ENCODE measurements around the gene FLNB. TPM values are rescaled to one million over a fixed set of nuclear protein-coding genes. Genes with fewer than 3 reads are reported as not detected.

The FLNB gene
- total and polyA plus RNA-seq, 9 of the 15 experiments (the other 6 are each of a cell fraction or from before 2014, with no cell fraction given): 9.4 to 48.1 (median 25.6) TPM

DNA sequence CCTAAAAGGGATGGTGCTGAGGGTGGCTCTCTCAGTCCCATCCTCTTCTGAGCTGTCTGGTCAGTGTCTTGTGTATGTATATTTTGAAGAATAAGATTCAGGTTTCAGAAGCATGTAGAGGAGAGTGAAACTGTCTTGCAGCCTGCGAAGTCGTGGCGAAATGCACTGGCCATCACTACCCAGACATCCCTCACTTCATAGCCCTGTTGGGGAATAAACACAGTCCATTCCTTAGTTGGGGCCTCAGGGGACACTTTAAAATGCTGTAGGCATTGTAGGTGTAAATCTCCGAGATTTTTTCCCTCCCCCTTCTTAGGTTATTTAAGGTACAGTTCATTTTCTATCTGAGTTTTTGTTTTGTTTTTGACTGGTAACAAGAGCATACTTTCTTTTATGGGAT, 108.8 kb downstream of the FLNB start:
- 78% methylated on average over 4 of the region's 4 CpGs for WGBS (ENCODE audit: insufficient coverage, low coverage, missing lambda C conversion rate)
- Histone ChIP-seq H3K9ac (ENCODE audit: insufficient read depth in 1 of 2, low read depth in 2 of 2, low read length in 2 of 2) (no peak overlapping the region), H3K9me1 (ENCODE audit: control insufficient read depth, insufficient read depth, low read length) (no peaks in the 10 kb centered on the region), H3K9me3 (replicated peaks; ENCODE audit: control insufficient read depth, insufficient read depth, low read depth, low read length) (no peaks in the 10 kb centered on the region), H2AFZ (ENCODE audit: low read depth, low read length) (no peak overlapping the region), H4K20me1 (replicated peaks; ENCODE audit: control insufficient read depth, insufficient read depth, low read length) (no peaks in the 10 kb centered on the region), H3K27ac (ENCODE audit: extremely low read depth, low read depth, low read length) (no peak overlapping the region), H3K4me2 (ENCODE audit: insufficient read depth, low read length) (no peak overlapping the region), H3K4me1 (replicated peaks in 1 of 2; ENCODE audit: control insufficient read depth in 2 of 2, insufficient read depth in 2 of 2, low read length in 2 of 2) (no peaks in the 10 kb centered on the region; a peak in 1 of 5 replicates), H3K4me3 (no peak overlapping the region), H3K36me3 (ENCODE audit: control insufficient read depth, insufficient read depth, low read length) (peaks cover 58% of the 10 kb centered on the region; the same call in 2 of the 3 replicates), H3K27me3 (ENCODE audit: control insufficient read depth in 2 of 2, insufficient read depth in 2 of 2, low read length in 2 of 2) (no peaks in the 10 kb centered on the region), H3K79me2 (ENCODE audit: control insufficient read depth, insufficient read depth, low read length) (no peaks in the 10 kb centered on the region)
- CTCF ChIA-PET (ENCODE audit: low intra/inter-chr PET ratio): no interaction called here
- ATAC-seq: no peak
- POLR2A ChIA-PET: no interaction called here
- no TSS peak for BruUV-seq (replicated peaks)
- in situ Hi-C loops (cut with MboI): no loop called here
- no peak for DNase-seq (ENCODE audit: extremely low read depth in 1 of 4, low spot score in 3 of 4)
- FAIRE-seq: no peak
- intact Hi-C loops (cut with micrococcal nuclease): no loop called here
- TF ChIP-seq, protein P1, sequence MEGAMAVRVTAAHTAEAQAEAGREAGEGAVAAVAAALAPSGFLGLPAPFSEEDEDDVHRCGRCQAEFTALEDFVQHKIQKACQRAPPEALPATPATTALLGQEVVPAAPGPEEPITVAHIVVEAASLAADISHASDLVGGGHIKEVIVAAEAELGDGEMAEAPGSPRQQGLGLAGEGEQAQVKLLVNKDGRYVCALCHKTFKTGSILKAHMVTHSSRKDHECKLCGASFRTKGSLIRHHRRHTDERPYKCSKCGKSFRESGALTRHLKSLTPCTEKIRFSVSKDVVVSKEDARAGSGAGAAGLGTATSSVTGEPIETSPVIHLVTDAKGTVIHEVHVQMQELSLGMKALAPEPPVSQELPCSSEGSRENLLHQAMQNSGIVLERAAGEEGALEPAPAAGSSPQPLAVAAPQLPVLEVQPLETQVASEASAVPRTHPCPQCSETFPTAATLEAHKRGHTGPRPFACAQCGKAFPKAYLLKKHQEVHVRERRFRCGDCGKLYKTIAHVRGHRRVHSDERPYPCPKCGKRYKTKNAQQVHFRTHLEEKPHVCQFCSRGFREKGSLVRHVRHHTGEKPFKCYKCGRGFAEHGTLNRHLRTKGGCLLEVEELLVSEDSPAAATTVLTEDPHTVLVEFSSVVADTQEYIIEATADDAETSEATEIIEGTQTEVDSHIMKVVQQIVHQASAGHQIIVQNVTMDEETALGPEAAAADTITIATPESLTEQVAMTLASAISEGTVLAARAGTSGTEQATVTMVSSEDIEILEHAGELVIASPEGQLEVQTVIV (CRISPR knock-in tag; IDR thresholded peaks at IDR 0.05; ENCODE audit: borderline replicate concordance): no peak
- TF ChIP-seq ZNF347 (CRISPR knock-in tag; IDR thresholded peaks at IDR 0.05; ENCODE audit: low read depth): no peak
- no peak for TF ChIP-seq SMAD1 (IDR thresholded peaks at IDR 0.05; ENCODE audit: low read depth, low read length, partially characterized antibody)
- no peak for TF ChIP-seq ZBTB17 (CRISPR knock-in tag; IDR thresholded peaks at IDR 0.05)
- TF ChIP-seq RAD21 (CRISPR knock-in tag; conservative IDR thresholded peaks at IDR 0.05 in 1 of 2, IDR thresholded peaks at IDR 0.05 in 1 of 2): no peak
- TF ChIP-seq TBP (optimal IDR thresholded peaks at IDR 0.05; ENCODE audit: low read depth, low read length): no peak
- TF ChIP-seq NBN (IDR thresholded peaks at IDR 0.05; ENCODE audit: low read depth): no peak
- no peak for TF ChIP-seq ZHX1 (conservative IDR thresholded peaks at IDR 0.05; ENCODE audit: low read length)
- no peak for TF ChIP-seq ZNF431 (CRISPR knock-in tag; IDR thresholded peaks at IDR 0.05)
- TF ChIP-seq, protein P2, sequence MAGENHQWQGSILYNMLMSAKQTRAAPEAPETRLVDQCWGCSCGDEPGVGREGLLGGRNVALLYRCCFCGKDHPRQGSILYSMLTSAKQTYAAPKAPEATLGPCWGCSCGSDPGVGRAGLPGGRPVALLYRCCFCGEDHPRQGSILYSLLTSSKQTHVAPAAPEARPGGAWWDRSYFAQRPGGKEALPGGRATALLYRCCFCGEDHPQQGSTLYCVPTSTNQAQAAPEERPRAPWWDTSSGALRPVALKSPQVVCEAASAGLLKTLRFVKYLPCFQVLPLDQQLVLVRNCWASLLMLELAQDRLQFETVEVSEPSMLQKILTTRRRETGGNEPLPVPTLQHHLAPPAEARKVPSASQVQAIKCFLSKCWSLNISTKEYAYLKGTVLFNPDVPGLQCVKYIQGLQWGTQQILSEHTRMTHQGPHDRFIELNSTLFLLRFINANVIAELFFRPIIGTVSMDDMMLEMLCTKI (IDR thresholded peaks at IDR 0.05; ENCODE audit: partially characterized antibody): no peak
- no peak for TF ChIP-seq MEIS2 (IDR thresholded peaks at IDR 0.05; ENCODE audit: partially characterized antibody)
- TF ChIP-seq PCBP2 (IDR thresholded peaks at IDR 0.05; ENCODE audit: low read depth, low read length, poor library complexity, severe bottlenecking): no peak
- TF ChIP-seq CHCHD3 (CRISPR knock-in tag; IDR thresholded peaks at IDR 0.05): no peak
- TF ChIP-seq, protein P3, sequence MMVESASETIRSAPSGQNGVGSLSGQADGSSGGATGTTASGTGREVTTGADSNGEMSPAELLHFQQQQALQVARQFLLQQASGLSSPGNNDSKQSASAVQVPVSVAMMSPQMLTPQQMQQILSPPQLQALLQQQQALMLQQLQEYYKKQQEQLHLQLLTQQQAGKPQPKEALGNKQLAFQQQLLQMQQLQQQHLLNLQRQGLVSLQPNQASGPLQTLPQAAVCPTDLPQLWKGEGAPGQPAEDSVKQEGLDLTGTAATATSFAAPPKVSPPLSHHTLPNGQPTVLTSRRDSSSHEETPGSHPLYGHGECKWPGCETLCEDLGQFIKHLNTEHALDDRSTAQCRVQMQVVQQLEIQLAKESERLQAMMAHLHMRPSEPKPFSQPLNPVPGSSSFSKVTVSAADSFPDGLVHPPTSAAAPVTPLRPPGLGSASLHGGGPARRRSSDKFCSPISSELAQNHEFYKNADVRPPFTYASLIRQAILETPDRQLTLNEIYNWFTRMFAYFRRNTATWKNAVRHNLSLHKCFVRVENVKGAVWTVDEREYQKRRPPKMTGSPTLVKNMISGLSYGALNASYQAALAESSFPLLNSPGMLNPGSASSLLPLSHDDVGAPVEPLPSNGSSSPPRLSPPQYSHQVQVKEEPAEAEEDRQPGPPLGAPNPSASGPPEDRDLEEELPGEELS (CRISPR knock-in tag; IDR thresholded peaks at IDR 0.05; ENCODE audit: borderline replicate concordance): no peak
- no peak for TF ChIP-seq BCOR (IDR thresholded peaks at IDR 0.05)

Data from K562 (cell line).